NCI-H1048 (cell line): ENCODE data around the gene FADS6.

ENCODE experiments used
- DNase-seq: peaks from one replicate; lab custom pipeline; 2025; lab: John Stamatoyannopoulos, UW

FADS6 gene

DNA sequence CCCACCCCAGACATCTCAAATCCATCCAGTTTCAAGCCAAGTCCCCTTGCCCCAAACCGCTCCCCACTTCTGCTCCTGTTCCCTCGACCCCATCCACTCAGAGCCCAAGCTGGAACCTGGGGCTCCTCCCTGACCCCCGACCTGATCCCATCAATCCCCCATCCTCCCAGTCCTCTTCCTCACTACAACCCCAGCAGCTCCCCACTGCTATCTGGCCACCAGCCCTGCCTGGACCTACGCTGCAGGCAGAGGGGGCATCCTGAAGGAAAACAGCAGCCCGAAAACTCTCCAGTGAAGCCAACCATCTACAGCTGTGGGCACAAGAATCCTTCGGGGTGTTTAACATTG, 24.6 kb downstream of the FADS6 start:
- no peak for DNase-seq

DNA sequence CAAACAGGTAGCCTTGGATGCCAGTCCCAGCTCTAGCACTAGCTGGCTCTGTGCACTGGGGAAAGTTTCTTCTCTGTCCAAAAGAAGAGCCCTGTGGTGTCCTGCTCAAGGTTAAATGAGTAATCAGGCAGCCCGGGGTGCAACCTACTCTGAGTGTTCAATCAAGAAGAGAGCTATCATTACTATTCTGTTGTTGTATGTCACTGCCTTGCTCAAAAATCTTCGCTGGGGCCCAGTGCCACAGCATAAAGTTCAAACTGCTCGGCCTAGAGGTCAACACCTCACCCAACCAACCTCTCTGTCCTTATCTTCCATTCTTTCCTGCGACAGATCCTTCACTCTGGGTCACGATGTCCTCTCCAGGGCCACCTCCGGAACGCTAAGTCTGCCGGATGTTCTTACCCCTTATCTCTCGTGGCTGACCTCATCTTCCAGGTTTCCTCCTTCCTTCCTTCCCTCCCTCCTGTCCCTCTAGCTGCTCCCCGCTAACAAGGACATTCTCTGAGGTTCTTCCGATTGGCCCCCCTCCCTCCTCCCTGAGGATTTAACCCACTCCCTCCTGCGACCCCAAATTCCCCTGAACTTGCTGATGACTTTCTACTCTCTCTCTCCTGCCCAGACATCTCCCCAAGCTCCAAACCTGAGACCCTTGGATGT, 25.1 kb downstream of the FADS6 start:
- DNase-seq = no peak

DNA sequence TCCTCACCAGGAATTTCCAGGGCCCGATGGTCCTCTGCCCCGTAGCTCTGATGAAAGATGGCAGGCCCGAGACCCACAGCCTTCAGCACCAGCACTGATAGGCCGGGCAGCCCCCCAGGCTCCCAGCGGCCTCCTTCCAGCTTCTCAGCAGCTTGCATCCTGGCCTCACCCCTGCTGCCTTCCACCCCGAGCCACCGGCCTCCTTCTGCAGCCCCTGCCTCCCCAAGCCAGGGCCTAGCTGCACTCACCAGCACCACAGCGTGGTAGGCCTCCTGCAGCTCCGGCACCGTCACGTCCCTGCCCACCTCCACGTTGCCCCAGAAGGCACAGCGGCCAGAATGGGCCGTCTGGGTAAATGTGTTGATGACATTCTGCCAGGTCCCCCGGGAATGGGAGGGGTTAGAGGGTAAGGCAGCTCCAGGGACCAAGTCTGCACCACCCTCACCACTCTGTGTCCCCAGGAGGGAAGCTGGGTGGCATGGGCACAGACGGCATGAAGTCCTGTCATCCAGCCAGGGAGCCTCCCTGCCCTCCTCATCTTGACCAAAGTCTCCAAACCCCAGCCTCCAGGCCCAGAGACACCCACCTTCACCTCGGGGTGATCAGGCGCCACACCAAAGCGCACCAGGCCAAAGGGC, 27.1 kb downstream of the FADS6 start:
- DNase-seq = no peak

DNA sequence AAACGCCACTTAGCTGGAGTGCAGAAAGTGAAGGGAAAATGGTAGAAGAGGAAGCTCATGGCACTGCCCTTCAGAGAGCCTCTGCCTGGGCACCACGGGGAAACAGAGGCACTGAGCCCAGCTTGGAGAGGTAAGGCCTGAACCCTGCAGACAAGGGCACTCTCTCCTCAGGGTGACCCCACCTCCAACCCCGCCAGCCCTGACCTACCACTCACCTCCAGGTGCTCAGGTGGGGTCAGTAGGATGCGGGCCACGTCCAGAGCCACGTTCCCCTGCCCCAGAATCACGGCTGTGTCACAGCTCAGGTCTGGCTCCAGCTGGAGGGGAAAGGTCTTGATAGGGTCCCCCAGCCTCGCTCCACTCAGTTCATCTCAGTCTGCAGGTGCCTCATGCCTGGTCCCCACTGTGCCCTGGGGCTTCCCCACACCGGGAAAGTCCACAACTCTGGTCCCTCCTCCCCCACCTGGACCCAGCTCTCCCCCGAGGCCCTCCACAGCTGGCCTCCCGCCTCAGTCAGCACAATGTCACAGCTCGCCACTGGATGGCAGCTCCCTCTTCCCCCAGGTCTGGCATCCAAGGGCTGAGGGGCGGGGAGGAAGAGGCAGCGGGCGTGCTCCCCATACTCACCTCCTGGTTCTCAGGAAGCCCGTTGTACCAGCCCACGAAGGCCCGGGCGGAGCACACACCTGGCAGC, 27.8 kb downstream of the FADS6 start:
- DNase-seq = no peak

DNA sequence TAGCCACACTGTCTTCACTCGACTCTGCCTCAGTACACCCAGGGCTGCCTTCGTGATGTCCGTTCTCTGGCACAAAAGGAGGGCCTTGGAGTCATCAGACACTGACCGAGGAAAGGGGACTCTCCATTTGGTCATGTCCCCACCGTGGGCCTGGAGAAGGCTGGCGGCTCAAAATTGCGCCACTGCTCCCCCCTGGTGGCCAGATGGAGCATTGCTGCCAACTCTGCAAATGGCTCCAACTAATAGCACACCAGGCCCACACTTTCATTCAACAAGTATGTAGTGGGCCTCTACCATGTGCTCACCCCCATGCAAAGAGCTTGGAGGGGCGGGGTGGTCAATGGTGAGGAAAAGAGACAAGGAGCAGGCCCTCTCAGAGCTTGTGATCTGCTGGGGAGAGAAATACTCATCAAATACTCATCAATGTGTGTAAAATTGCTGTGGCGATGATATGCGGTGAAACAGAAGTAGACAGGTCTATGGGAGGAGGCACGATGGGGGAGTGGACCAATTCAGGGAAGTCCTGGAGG, 28.5 kb downstream of the FADS6 start:
- DNase-seq = no peak

DNA sequence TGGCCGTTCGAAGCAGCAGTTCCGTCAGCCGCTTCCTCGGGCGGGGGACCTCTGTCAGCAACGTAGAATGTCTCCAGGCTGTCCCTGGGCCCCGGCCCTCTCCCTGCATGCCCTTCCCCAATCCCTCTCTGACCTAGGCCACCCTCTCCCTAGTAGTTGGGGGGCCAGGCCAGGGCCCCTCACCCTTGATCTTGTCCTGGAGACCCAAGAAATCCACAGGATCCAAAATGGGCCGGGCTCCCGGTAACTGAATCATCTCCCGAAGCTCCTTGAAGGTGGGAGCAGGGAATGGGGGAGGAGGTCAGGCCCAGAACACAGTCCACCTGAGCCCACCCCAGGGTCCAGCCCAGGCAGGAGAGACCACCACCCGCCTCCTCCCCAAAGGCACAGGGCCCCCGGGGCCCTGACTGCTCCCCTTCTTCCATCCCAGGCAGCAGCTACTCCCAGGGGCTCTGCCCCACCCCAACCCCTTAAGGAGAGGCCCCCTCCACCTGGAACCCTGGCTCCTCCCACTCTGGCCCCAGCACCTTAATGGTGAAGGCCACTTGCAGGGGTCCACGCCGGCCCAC, 29.1 kb downstream of the FADS6 start:
- no peak for DNase-seq

DNA sequence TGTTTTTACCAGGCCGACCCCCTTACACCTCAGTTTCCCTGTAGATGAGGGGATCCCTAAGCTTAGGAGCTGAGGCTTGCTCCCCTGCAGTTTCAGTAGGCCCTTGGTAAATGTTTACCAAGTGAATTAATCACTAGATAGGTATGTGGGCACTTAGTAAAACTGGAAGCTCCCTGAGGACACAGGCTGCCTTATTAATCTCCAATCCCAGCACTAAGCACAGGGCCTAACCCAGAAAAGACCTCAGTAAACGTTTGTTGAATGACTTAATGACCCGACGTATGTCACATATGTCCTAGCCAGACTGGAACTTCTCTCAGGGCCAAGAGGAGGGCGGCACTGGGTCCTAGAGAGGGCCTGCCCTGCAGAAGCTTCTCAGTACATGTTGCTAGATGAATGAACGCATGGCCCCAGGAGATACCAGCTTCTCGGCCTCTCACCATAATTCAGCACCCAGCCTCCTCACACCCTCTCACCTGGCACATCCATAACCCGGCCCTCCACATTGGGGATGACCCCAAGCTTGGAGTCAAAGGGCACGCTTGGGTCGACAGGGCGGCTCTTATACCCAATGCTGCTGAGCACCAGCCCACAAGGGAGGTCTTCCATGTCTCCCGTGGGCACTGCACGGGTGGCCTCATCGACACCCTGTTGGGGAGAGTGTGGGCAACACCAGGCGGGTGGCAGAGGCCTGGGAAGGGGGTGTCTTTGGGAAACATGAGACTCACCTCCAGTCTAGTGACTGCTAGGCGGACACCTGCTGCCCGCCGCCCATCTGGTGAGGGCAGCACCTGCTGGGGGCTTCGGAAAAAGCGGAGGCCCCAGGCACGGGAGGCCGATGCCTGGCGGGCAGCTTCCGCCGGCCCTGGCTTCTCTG, 29.8 kb downstream of the FADS6 start:
- no peak for DNase-seq

DNA sequence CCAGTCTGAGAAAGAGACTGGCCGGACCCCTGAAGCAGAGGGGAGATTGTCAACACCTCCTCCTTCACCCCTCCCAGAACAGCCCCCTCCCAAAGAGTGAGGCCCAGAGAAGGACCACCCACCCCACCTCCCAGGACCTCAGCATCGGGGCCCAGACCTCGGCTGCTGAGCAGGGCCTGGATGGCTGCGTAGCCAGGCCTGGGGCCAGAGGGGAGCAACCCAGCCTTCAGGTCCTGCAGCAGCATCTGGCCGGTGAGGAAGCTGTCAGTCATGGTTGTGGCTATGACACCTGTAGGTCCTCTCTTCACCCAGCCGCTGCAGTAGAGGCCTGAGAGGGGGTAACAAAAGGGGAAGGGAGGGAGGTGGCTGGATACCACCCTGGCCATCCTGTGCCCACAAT, 30.5 kb downstream of the FADS6 start:
- no peak for DNase-seq

DNA sequence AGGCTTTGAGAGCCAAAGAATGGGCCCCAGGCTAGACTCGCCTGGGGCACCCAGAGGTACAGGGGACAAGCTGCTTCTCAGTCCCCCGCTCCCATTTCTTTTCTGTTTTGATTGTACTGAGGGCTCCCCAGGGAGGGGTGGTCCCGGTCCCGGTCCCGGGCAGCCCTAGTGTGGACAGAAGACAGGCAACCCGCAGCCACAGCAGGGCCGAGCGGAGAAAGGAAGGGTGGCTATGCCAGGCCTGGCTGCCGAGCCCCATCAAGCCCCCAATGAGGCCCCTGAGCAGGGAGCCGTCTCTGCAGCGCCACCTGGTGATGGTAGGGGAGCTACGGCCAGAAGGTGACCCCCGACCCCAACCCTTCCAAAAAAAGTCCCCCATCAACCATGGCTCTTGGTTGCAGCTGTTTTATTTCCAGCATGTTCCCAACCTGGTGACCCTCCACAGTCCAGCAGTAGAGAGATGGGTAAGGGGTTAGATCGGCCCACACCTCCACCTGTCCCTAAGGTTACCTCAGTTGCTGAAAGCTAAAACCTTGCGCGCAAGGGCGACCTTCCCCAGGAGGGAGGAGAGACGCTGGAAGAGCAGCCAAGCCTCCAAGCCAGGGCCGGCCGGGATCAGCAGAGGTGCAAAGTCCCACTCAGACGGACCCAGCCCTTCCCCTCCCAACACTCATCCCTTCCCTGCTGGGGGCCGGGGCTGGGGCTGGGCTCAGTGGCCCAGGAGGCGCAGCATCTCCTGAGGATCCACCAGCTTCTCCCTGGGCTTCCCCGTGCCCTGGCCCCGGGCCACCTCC, 31.1 kb downstream of the FADS6 start:
- no peak for DNase-seq

DNA sequence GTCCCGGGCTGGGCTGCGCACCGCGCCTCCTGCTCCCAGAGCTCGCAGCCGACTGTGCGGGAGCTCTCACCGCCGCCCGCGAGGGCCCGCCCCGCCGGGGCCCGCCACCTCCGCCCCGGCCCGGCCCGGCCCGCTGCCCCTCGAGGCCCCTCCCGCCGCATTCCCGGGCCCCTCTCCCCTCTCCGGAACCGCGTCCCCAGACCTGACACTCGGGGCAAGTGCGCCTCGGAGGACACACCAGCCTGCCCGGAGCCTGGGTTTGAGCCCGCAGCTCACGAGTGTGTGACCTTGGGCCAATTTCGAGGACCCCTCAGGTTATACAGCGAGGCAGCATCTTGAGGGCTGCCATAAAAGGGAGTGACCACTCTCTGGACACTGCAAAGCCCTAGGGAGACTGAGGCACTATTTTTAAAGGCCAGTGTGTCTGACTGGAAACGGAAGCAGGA, 31.7 kb downstream of the FADS6 start:
- no peak for DNase-seq

DNA sequence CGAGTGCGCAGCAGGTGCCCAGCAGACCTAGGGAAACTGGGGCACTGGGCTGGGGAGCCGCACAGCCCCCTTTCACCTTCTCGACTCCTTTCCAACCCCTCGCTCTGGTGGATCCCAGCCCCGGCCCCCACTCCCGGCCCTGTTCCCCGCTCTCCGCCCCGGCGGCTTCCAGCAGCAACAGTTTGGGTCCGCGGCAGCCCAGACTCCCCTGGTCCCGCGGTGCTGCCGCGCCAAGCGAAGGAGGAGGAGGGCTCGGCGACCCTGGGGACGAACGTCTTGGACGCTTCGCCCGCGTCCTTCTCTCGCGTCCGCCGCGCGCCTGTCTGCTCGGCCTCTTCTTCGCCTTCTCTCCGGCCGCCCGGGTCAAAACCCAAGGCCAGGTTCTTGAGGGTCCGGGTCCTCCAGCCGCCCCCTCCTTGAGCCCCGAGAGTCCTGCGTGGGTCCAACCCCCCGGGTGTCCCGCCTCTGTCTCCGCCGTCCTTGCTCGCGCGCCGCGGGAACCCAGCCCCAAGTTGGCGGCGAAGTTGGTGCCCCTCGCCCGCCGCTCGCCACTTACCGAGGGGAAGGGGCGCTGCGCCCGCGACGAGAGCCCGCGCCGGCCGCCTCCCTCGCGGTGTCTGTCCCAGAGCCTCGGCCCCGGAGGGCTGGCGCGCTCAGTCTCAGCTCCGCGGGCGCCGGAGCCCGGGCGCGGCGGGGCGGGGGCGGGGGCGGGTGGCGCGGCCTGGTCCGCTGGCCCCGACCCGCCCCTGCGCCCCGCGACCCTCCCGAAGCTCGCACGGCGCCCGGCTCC, 32.4 kb downstream of the FADS6 start:
- no peak for DNase-seq

DNA sequence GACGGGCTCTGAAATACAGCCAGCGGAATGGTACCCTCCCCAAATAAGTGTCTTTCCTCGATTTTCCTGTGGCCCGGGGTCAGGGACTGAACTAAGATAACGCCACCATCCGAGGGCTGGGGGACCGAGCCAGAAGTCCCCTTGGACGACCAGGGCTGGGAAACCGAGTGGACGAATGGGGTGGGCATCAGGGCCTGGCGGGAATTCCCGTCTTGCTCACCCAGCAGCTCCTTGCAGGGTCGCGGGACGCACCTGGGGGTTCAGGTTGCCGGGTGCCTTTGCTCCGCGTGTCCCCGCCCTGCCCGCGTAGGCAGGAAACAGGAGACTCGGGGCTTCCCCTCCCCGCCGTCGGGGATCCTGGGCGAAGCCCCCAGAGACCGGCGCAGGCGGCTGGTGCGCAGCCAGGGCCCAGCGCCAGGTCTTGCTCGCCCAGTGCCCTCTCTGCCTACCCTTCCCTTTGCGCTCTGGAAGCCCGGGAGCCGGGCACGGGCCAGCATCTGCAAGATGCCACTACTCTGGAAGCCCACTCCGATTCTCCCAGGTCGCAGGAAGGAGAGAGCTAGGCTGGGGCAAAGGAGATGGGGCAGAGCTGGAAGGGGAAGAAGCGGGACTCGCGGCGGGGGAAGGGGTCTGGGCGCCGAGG, 33.1 kb downstream of the FADS6 start:
- no peak for DNase-seq

DNA sequence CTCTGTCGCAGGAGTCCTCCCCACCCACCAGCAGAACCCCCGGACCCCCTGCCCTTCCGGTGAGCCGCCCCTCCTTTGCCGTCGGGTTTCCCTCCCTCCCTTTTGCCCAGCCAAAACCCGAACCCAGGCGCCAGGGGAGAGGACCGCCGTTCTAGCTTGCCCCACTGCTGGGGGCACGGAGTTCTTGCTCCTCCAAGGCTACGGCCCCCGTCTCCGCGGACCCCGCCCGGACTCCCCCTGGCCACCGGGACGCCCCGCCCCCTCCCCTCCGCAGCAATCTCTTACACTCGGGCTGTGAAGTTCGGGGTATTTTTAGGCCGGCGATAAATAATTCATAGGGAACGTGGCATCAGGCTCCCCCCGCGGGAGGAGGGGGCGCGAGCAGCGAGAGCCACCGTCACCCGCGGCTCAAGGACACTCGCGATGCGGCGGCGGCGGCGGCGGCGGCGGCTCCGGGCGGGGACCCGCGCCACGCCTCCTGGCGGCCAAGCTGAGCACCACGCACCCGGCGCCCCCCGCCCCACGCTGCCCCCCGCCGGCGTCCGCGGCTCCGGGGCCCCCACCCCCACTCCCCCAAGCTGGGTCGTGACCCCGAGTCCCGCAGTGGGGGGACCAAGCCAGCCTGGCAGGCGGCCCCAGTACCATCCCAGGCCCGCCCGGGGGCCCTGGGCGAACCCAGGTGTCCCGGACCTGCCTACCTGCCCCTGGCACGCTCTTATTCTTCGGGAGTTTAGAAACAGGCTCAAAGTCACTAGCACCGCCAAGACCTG, 33.8 kb downstream of the FADS6 start, which contains the start of gene GRIN2C:
Gene GRIN2C, minus strand, starts transcription at position 427 of the 770 bp plus-strand sequence. CDS start 4,793 bp downstream, outside the sequence.
- DNase-seq = no peak

DNA sequence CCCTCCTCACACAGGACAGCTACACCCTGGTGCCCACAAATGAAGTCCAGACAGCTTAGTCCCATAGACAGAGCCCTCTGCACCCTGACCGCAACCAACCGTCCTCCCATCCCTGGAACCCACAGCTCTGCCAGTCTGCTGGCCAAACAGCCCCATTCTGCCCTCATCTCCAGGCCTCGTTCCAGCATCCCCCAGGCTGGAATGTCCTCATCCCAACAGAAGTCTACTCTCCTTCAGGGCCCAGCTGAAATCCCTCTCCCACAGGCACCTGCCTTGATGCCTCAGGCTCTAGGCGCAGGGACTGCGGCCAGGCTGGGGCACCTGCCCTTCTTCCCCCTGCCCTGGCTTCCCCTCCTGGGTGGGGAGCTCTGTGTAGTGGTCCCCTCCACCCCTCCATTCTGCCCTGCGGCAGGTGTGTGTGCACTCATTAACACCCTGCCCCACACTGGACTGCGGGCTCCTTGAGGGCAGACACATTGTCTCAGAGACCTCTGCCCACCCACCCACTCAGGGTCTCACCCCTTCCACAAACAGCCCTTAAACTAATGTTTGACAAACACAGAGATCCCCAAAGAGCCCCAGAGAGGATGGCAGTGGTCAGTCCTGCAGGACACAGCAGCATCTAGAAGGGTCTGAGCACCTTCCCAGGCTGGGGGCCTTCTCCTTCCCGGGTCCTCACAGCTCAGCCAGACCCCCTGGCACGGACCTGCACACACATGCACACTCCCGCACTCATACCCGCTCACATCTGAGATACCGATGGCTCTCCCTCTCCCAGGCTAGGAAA, 34.6 kb downstream of the FADS6 start:
- no peak for DNase-seq

DNA sequence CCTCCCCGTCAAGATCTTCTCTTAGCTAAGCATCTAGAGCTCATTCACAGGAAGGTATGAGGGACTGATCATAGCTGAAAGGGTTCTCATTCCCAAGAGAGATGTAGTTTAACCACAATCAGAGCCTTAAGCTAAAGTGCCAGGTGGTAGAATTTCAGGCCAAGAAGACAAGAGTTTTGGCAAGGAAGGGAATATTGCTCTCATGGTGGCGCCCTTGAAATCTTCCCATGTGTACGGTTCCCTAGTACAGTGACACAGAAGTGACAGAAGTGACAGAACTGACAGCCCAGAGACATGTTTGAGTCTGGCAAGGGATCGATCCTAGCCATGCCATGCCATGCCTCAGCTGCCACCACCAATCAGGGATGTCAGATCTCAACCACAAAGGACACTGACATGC, 36.2 kb downstream of the FADS6 start:
- no peak for DNase-seq

DNA sequence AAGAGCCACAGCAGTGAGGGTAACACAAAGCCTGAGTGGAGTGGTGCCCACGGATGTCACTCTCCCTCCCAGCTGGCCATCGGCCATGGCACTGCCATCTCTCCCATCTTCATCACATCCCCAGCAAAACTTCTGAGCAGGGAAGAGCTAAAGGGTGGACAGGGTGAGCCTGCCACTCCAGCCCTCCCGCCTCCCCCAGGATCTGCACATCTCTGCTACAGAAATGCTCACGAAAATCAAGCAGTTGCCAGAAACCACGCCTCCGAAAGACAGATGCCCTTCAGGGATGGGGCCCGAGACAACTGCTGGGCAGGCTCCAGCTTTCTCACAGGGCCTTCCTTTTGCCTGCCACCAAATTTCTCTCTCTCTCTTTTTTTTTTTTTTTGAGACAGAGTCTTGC, 37.3 kb downstream of the FADS6 start:
- no peak for DNase-seq

DNA sequence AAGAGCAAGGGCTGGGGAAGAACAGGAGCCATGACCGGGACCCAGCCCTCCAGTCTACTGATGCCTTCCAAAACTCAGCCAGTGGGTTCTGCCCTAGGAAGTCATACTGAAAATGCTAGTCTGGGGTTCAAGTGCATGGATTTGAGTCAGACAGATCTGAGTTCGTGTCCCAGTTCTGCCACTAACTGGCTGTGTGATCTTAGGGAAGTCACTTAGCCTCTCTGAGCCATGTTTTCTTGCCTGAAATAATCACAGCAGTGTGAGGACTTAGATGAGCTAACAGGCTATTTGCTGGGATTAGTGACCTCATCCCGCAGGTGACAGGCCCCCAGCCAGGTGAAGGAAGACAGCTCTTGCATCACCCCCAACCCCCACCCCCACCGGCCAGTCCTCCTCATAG, 38.1 kb downstream of the FADS6 start:
- no peak for DNase-seq

DNA sequence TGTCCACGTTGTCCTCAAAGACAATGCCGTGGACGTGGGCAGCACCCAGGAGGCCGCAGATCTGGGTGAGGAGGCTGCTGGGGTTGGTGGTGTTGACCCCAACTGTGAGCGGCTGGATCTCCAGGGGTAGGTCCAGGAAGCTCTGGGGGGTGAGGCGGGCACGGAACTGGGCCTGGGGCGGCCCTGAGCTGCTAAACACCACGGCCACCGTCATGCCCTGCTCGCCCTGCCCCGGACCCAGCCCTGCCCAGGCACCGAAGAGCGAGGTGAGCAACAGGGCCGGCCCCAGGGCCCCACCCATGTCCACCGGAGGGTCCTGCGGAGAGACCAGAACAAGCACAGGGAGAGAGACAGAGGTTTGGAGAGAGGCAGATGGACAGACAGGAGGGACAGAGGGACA, 38.6 kb downstream of the FADS6 start:
- no peak for DNase-seq
